ENCODE data around the gene ATP2B3.
"Not testable (repeated sequence)": the region's sequence is repeated elsewhere in the genome, so short reads cannot be mapped to it uniquely, and the experiment has no call there.

ATP2B3 gene

DNA sequence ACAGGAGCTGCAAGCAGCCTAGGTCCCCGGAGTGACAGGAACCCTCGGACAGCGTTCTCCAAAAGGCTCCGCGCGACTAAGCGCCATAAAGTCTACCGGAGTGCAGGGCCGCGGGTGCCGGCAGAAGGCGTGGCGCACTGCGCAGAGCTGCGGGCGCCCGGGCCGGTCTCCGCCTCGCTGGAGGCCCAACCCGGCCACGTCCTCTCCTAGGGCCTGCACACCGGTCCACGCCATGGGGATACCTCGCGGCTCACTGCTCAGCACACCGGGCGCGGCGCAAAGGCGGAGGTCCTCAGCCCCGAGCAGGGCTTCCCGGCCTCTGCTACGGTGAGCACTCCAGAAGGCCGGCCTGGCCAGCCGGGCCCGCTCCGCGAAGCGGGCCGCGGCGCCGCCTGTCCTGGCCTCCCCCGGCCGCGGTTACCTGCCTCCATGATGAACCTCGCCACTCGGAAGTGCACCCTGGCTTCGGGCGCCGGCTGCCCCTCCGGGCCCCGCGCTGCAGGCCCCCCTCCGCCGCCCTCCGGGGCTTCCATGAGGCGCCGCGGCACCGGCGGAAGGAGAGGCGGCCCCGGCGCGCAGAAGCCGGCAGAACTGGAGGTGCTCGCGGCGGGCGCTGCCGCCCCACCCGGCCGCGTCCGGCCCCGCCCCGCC is 81.2 kb downstream of the ATP2B3 start, which contains the start of gene CCNQ:
Gene CCNQ (minus strand): TSS at position 599 of the 651 bp plus-strand sequence. CDS start 66 bp downstream, at position 533.
- no peak for FAIRE-seq

DNA sequence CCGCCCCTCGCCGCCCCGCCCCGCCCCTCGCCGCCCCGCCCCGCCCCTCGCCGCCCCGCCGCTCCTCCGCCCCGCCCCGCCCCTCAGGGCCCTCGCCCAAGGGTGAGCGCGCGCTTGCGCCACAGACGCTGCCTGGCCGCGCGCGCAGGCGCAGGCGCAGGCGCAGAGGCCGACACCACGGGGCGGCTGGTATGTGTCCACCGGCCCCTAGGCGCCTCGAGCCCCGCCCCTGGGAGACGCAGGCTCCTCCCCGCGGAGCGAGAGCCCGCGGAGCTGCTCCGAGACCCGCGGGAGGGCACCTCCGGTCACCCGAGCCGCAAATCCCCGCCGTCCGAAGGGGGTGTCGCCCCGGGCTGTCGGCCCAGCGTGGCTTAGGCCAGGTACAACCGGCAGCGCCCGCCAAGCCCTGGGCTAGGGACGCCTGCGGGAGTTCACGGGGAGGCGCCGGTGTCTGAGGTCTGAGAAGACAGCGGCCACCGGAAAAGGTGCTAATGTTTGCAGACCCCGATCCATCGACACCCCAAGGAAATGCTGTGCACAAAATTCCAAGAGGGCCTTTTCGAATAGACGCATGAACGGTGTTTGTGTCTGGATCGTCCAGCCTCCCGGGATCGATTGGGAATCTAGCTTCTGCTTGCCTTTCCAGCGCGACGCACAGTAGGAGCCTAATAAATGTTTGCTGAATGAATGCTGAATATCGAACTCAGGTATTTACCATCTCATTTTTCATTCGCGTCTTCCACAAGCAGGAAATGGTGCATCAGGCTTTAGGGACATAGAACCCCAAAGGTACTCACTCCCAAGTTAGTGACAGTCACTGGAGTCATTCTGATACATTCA is 82.0 kb downstream of the ATP2B3 start:
- FAIRE-seq, result no peak

DNA sequence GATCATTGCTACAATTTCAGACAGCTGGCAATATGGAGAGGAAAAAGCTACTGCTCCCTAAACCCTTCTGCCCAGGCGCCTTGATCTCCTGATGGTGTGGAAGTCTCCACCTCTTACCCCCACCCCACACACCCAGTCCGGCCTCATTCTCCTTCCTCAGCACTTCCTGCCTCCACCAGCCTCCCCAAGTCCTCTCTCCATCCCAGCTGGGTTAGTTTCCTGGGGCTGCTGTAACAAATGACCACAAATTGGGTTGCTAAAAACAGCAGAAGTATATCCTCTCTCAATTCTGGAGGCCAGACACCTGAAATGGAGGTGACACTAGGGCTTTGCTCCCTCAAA is 82.6 kb downstream of the ATP2B3 start:
- FAIRE-seq, result no peak

DNA sequence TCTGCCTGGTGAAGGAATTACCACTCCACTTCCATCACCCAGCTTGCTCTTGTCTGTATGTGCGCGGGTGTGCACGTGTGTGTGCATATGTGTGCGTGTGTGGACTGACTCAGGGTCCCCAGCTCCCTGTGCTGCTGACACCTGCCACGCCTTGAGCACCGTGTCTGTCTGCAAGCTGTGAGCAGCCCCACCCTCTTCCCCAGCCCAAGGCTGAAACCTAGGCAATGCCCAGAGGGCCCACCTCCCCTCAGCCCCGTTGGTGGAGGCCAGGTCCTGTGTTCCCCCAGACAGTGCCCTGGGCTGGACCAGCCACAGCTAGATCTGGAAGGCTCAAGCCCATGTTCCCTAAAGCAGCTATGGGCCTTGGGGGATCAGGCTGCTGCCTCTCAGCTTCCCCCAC is 83.5 kb downstream of the ATP2B3 start:
- no peak for FAIRE-seq

DNA sequence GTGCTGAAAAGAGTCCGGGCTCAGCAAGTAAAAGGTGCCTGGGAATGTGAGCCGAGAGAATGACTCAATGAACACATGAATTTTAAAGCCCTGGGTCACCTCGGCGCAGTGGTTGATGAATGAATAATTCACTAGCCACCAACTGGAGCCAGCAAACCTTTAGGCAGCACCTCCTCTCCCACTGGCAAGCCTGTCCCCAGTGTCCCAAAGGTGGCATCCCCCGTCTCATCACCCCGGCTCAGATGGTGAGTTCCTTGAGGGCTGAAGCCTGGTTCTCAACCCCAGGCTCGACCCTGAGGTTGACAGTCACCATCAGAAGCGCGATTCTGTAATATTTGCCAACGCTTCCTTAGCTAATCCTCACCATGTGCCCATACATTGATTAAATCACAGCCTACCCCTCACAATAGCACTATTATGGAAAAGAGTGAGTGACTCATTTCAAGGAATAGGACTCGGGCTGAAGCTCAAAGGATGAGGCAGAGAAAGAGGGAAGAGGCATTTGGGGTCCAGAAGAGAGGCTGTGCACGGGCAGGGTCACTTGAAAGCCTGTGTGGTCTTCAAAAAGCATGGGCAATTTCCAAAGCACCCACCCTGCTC is 84.2 kb downstream of the ATP2B3 start:
- FAIRE-seq, result no peak

DNA sequence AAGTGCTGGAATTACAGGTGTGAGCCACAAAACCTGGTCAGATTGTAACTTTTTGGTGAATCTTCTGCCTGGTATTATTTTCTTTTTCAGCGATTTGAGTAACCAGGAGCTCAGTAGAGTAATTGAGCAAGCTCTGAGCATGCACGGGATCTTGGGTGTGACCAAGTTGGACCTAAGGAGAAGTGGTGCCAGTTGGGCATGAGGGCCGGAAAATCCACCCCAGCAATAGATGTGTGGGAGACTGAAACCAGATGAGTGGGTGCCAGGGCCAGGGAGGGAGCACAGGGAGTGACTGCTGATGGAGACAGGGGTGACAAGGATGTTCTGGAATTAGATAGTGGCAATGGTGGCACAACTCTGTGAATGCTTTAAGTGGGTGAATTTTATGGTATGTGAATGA is 85.2 kb downstream of the ATP2B3 start:
- no peak for FAIRE-seq

DNA sequence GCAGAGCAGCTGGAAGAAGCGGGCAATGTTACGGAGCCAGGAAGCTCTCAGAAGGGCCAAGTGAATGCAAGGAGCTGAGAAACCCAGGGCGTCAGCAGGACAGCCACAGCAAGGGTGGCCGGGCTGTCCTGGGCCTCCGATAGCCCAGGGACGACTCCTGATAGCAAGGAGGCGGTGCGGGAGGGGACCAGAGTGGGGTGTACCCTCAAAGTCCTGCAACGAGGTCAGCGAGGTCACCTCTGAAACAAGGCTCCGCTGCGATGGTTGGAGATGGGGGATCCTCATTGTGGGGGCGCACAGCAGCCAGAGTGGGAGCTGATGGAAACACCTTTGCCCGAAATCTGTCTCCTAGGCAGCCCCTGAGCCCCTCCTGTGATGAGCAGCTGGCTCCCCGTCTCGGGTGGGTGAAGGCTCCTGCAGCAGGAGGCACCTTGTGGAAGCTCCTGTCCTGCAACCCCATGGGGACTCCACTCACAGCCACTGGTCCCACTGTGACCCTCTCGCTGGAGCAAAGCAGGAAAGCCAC is 85.8 kb downstream of the ATP2B3 start:
- no peak for FAIRE-seq

DNA sequence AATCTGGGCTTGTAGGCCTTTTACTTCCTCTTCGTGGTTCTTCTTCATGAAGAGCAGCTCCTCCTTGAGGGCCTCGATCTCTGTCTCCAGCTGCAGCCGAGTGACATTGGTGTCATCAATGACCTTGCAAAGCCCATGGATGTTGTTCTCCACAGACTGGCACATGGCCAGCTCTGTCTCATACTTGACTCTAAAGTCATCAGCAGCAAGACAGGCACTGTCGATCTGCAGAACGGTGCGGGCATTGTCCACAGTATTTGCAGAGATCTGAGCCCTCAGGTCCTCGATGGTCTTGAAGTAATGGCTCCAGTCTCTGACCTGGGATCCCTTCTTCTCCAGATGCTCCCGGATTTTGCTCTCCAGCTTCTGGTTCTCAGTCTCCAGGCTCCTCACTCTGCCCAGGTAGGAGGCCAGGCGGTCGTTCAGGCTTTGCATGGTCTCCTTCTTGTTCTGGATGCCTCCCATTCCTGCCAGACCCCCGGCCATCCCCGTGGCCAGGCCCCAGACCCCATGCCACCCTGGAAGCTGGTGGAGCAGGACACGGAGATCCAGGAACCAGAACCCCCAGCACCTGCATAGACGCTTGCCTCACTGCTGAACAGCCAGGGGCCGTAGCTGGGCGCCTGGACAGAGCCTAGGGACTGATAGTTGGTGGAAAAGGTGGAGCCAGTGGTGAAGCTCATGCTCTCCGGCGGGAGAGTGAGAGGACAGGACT is 87.4 kb downstream of the ATP2B3 start:
- not testable (repeated sequence) for FAIRE-seq

DNA sequence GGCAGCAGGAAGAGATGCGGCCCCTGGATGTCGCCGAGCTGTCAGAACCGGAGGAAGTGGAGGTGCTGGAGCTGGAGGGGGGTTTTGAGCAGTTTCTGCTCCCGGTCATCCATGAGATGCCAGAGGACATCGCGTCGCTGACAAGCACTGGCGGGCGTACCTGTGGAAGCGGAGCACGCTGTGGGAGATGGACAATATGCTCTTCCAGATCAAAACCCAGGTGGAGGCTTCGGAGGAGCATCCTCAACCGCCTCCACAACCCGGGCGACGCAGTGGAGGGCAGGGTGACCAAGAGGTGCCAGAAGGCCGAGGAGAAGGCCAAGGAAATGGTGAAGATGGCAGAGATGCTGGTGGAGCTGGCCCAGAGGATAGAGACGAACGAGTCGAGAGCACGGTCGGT is 89.1 kb downstream of the ATP2B3 start:
- no peak for FAIRE-seq

DNA sequence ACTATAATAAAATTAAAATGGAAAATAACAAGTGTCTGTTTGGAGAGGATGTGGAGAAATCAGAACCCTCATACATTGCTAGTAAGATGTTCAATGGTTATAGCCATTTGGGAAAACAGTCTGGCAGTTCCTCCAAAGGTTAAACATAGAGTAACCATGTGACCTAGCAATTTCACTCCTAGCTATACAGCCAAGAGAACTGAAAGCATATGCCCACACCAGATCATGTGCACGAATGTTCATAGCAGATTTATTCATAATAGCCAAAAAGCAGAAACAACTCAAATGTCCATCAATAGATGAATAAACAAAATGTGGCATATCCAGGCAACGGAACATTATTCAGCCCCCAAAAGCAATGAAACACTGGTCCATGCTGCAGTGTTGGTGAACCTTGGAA is 90.9 kb downstream of the ATP2B3 start:
- FAIRE-seq, result no peak

DNA sequence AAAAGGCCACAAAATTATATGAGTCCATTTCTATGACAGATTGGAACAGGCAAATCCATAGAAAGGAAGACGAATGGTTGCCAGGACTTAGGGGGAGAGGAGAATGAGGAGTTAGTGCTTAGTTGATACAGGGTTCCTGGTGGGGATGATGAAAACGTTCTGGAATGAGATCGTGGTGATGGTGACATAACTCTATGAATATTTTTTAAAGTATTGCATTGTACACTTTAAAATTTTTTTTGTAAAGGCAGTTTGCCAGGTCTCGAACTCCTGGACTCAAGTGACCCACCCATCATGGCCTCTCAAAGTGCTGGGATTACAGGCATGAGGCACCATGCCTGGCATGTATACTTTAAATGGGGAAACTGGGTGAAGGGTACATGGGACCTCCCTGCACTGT is 91.4 kb downstream of the ATP2B3 start:
- FAIRE-seq, result no peak

DNA sequence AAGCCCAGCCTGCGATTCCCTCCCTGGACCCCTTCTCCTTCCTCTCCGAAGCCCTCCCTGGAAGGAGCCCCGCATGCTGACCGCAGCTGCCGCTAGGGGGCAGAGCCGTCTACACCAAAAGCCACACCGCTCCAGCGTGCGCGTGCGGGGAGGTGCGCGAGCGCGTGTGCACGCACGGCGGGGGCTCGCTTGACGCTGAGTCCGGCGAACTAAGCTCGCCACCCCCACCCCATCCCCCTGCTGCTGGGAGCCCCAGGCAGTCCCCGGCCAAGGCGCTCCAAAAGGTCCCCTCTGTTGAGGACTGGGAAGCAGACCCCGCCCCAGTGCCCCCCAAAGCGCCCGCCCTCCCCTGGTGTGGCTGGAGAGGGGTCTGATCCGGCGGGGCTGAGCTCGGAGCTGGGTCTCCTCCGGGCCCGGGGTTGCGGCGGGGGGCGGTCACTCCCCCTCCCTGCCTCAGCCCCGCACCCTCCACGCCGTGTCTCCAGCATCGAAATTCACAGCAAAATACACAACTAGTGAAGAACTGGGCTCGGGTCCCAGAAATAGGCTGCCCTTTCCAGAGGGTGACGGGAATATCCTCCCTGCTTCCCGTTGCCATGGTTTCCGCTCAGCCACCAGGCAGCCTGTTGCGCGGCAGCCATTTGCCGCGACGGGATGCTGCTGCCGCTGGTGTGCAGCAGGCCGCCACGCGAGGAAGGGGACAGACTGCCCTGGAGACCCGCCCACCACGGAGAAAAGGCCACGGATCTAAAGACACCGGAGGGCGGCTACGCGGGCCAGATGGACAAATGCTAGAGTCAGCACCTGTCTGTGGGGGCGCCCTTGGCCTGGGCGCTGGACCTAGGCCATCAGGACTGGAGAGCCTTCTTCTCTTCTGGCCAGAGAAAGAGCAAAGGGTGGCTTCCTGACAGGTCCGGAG is 92.7 kb downstream of the ATP2B3 start:
- no peak for FAIRE-seq

DNA sequence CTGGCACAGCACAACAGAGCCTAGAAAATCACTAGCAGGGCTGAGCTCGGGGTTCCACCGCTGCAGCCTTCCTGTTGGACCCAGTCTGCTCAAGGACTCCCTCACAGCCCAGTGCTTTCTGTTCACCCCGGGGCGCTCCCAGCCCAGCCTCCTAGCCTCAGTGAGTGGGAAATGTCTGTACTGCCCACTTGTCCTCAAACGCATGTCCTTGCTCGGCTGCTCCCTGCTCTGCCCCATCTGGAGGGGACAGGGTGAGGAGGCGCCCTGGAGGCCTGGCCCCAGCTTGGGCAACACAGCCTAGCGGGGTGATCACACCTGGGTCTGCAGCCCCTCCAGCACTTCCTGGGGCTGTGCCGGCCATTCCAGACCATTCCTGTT is 93.4 kb downstream of the ATP2B3 start:
- no peak for FAIRE-seq

DNA sequence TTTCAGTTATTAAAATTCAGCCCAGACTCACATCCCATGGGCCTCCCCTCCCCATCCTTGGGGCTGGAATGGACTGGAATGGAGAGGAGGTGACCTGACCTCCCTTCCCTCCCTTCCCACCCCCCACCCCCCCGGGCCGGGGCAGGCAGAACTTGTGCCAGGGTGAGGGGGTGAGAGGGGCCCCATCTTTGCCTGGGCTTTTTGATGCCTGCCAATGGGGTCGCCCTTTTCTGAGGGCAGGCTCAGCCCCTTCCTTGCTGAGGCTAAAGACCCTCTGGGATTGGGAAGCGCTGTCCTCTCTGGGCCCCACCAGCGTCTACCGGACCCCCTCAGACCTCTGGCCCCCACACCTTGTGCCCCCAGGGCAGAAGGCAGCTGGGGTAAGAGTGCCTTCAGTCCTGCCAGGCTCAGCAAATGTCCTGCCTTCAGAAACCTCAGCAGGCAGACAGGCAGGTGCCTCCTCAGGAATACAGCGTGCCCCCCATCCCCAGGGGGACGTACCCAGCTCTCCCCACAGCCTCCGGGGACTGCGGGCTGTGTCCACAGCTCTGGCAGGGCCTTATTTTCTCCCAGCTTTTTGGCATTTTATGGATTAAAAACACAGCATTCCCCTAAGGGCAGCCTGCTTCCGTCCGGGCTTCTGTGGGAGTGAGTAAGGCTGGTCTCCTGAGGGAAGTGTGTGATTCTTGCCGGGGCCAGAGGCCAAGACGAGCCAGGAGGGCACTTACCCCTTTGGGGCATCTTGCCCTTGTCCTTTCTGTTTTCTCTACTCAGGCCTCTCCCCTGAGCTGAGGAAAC is 94.1 kb downstream of the ATP2B3 start:
- FAIRE-seq, result no peak

DNA sequence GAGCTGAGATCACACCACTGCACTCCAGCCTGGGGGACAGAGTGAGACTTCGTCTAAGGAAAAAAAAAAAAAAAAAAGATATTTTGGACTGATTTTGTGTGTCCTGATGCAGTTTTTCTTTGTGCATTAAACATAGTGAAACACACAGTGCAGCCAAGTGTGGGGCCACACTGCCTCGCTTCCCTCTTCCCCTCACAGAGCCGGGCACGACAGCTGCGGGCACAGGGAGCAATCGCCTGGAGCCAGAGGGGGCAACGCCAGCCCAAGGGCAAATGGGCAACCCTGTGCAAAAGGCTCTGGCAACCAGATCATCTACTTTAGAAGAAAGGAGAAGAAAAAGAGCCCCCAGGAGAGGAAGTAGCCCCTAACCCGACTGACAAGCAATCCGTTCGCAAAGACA is 95.0 kb downstream of the ATP2B3 start:
- no peak for FAIRE-seq

DNA sequence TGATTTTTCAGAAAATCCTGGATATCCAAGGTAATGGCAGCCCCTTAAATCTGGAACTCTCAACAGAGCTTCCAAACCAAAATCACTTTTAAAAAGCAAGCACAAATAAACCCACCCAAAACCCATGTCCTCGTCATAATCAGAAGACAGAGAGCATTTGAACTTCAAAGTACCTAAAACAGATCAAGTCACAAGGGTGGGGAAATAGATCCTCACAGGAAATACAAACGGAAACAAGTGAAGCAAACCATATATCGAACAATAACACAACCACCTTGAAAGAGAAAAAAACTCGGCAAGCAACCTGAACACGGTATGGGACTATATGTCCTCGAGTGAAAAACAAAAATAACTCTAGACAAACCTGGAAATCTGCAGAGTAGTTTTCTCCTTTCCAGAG is 97.4 kb downstream of the ATP2B3 start:
- no peak for FAIRE-seq

DNA sequence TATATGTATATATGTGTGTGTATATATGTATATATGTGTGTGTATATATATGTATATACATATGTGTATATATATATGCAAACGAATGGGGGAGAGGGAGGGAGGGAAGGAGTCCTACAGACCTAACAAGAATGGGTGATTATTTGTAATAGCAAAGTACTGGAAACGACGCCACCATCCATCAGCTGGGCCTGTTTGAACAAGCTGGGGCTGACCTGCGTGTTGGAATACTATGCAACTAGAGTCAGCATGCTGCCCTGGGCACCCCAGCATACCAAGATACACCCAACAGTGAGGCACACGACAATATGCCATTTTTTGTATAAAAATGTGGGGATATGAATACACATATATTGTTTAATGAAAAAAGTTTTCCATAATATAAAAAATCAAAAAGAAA is 103.1 kb downstream of the ATP2B3 start:
- no peak for FAIRE-seq

DNA sequence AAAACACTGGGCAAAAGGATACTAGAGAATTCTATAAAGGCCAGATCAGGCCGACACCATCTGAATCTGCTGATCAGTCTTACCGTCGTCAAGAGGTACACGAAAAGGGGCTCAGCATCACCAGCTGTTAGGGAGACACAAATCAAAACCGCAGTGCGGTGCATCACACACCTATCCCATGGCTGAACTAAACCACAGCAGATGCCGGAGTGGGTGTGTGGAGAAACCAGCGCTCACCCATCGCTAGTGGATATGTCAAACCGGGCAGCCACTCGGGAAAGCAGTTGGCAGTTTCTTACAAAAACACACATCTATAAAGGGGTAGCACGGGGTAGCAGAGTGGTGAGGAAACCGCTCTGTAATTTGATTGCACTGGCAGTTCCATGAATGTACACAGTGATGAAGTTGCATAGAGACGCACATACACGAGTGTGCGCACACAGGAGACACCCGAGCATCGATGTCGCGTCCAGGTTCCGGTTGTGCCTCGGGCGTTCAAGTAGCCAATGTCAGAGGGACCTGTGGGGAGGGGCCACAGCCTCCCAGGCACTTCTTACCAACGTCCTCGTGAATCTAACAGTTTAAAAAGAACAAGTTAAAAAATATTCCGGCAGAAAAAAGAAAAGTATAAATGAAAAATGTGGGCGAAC is 104.6 kb downstream of the ATP2B3 start:
- no peak for FAIRE-seq

DNA sequence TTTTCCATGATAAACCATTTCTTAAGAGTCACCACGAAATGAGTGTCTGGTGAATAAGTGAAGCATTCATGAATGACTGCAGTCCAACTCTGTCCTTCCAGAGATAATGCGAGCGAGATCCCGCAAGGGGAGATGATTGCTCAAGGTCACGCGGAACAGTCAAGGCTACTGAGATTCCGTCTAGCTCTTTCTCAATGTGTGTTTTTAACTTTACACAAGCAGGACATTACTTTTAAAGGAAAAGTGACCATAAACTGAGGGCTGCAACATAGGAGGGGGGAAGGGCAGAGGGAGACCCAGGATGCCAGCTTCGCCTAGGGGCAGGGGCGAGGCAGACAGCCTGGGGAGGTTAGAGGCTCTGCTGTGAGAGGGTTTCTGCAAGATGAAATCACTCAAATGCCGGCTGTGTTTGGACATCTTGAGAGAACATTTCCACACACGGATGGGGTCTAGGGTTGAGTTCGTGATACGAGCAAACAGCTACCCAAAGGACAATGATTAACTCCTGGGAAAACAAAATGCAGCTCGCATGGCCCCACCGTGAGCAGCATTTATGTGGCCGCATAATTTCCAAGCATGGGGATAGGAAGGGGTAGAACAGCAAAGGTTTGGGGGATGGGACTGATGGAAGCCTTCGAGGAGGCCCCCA is 105.3 kb downstream of the ATP2B3 start:
- FAIRE-seq, result no peak

Data from G401.6 (cell line).